H1 (cell line): ENCODE measurements around the gene HECTD4. TPM values are rescaled to one million over a fixed set of nuclear protein-coding genes. Genes with fewer than 3 reads are reported as not detected.

ENCODE experiments used
- CBX8 ChIP-seq: fragments of 300-800, 300-1000 bp; sonication (generic); IDR thresholded peaks from 2 replicates; pipeline ENCODE4 v1.7.1; 2016; ENCODE audit warnings: low read depth, low read length, borderline replicate concordance
- KDM1A ChIP-seq: fragments of 200-600, 300-600 bp; sonication (generic); IDR thresholded peaks from 2 replicates; pipeline ENCODE4 v1.7.1; 2016; ENCODE audit warnings: mild to moderate bottlenecking, low read length, borderline replicate concordance
- RFX5 ChIP-seq: IDR thresholded peaks from 2 replicates; pipeline ENCODE4 v1.6.1; 2011; ENCODE audit warnings: low read depth, low read length, improper control_type of control experiment, borderline replicate concordance
- polyA plus RNA-seq, 7 experiments: library from polyadenylated mRNA; depleted of rRNA in 3 of 7; stranded (reverse) in 5 of 7; unstranded in 2 of 7; fragments of >200 nt in 5 of 7; fragments of 200-250 nt in 2 of 7; gene quantifications; 1 replicate in 5 of 7; 2 replicates in 1 of 7; 4 replicates in 1 of 7; pipeline versions ENCODE4 v1.2.1 to v1.2.3, GENCODE V29; 2011 to 2013; ENCODE audit warnings: missing spikeins in 2 of 7, mixed read lengths in 2 of 7
- total RNA-seq: library from RNA; stranded (reverse); fragmentation: NEBNext Ultra II Directional; extraction: Animal tissue kit (Norgen Biotek cat#: 25700); gene quantifications from 2 replicates; pipeline ENCODE4 v1.2.1, GENCODE V29; 2021
- TF ChIP-seq, protein P1 (sequence below): IDR thresholded peaks from 2 replicates; pipeline ENCODE4 v1.6.1; 2012; ENCODE audit warnings: inconsistent platforms

Gene HECTD4
- total and polyA plus RNA-seq, 2 of the 8 experiments (the other 6 are each of a cell fraction or from before 2014, with no cell fraction given), result 6.5 to 33.7 TPM

DNA sequence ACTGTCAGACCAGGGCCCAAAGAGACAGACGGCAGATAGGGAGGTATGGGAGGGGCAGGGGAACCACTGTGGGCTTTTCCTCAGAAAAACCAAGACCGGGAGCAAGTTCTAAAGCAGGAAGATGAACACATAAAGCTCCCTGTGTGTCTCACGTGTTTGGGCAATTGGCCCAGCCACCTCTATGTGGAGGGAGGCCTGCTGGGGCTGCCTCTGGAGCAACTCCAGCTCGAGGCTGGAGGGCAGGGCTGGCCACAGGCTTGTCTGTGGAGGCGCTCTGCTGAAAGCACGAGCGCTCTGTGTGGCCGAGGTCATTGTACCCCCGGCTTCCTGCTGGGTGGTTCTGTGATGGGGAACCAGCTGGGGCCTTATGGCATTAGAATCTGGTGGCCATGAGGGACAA is 220.5 kb downstream of the HECTD4 start (continued):
- TF ChIP-seq, protein P1, sequence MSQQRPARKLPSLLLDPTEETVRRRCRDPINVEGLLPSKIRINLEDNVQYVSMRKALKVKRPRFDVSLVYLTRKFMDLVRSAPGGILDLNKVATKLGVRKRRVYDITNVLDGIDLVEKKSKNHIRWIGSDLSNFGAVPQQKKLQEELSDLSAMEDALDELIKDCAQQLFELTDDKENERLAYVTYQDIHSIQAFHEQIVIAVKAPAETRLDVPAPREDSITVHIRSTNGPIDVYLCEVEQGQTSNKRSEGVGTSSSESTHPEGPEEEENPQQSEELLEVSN, result no peak
- TF ChIP-seq KDM1A (no peak), CBX8 (no peak), RFX5 (no peak)
- TF ChIP-seq, all 59 proteins: peak for 0
